Ovary (tissue), 3 donors: ENCODE measurements around the gene PSENEN.

Source experiments
- EP300 ChIP-seq: sonication (generic); formaldehyde crosslinking; IDR thresholded peaks from one replicate; pipeline ENCODE4 v1.6.1; 2017; ENCODE audit warnings: antibody characterized with exemption
- POLR2A ChIP-seq: fragments of 450-650 bp; IDR thresholded peaks from one replicate; pipeline ENCODE4 v1.6.1; 2017; ENCODE audit warnings: antibody characterized with exemption, mild to moderate bottlenecking, moderate library complexity
- TF ChIP-seq, protein P1 (sequence below), 3 donors: fragments of 450-650 bp in 2 of 3; fragments of 200-600 bp in 1 of 3; IDR thresholded peaks; one replicate each; pipeline versions ENCODE4 v1.5.1 to v1.8.0; 2016 to 2022; ENCODE audit warnings: antibody characterized with exemption in 3 of 3, mild to moderate bottlenecking in 1 of 3
- donor health status: DM: no; HTN: no; CAD: no.

DNA sequence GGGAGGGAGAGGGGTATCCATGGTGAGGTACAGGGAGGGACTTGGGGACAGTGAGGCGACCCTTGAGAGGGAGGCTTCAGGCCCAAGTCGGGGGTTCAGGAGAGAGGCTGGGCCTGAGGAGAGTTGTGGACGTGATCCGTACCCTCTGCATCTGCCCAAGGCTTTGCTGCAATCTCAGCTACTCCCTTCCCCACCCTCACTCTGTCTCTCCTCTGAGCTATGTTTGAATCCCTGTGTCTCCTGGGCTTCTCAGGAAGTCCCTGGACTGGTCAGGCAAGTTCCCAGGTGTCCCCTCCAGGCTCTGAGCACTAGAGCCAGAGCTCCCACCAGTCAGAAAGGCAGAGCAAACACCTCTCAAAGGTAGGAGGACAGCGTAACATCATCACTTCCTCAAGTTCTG lies 4.7 kb downstream of the PSENEN start:
- no peak for TF ChIP-seq POLR2A
- TF ChIP-seq, protein P1, sequence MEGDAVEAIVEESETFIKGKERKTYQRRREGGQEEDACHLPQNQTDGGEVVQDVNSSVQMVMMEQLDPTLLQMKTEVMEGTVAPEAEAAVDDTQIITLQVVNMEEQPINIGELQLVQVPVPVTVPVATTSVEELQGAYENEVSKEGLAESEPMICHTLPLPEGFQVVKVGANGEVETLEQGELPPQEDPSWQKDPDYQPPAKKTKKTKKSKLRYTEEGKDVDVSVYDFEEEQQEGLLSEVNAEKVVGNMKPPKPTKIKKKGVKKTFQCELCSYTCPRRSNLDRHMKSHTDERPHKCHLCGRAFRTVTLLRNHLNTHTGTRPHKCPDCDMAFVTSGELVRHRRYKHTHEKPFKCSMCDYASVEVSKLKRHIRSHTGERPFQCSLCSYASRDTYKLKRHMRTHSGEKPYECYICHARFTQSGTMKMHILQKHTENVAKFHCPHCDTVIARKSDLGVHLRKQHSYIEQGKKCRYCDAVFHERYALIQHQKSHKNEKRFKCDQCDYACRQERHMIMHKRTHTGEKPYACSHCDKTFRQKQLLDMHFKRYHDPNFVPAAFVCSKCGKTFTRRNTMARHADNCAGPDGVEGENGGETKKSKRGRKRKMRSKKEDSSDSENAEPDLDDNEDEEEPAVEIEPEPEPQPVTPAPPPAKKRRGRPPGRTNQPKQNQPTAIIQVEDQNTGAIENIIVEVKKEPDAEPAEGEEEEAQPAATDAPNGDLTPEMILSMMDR (IDR thresholded peaks at IDR 0.05): no peak
- TF ChIP-seq EP300: no peak
